WTC11 (cell line): Measurements from ENCODE around the gene RASAL2. TPM values are rescaled to one million over a fixed set of nuclear protein-coding genes. Genes with fewer than 3 reads are reported as not detected.

ENCODE experiments used
- ATAC-seq: fragments of 200-7000 bp; cut with Tn5 transposase; 2 replicates; pipeline ENCODE4 v1.10.0; 2021; ENCODE audit warnings: mild to moderate bottlenecking, moderate library complexity
- CTCF ChIA-PET: fragments of 300-600 bp; sonication (Branson Sonifier 250); formaldehyde crosslinking; loops from one replicate; lab custom pipeline; 2021; ENCODE audit warnings: antibody characterized with exemption; lab: Charles Lee
- POLR2A ChIA-PET: fragments of 350-600 bp; sonication (Branson Sonifier 250); formaldehyde crosslinking; loops from one replicate; lab custom pipeline; 2021; ENCODE audit warnings: antibody characterized with exemption; lab: Charles Lee
- DNase-seq: peaks from one replicate; pipeline ENCODE4 v3.0.0; 2021; ENCODE audit warnings: low spot score
- H3K27ac Mint-ChIP-seq: 2 replicates; pipeline ENCODE4 v1.8.0; 2021; ENCODE audit warnings: mixed read lengths
- H3K27me3 Mint-ChIP-seq: 2 replicates; pipeline ENCODE4 v1.8.0; 2021; ENCODE audit warnings: low read depth, mild to moderate bottlenecking, moderate library complexity, mixed read lengths
- H3K36me3 Mint-ChIP-seq: 2 replicates; pipeline ENCODE4 v1.8.0; 2021; ENCODE audit warnings: mixed read lengths
- H3K4me1 Mint-ChIP-seq: 2 replicates; pipeline ENCODE4 v1.8.0; 2022; ENCODE audit warnings: mixed read lengths
- H3K4me3 Mint-ChIP-seq: 2 replicates; pipeline ENCODE4 v1.8.0; 2021; ENCODE audit warnings: mild to moderate bottlenecking, moderate library complexity, mixed read lengths
- H3K9me3 Mint-ChIP-seq: 2 replicates; pipeline ENCODE4 v1.8.0; 2021; ENCODE audit warnings: mixed read lengths
- ATF6 ChIP-seq: sonication (generic); formaldehyde crosslinking; IDR thresholded peaks from 2 replicates; pipeline ENCODE4 v1.8.1; 2023; ENCODE audit warnings: mild to moderate bottlenecking, missing genetic modification reagents
- GABPB1 ChIP-seq: sonication (generic); formaldehyde crosslinking; IDR thresholded peaks from 2 replicates; pipeline ENCODE4 v1.8.1; 2023; ENCODE audit warnings: mild to moderate bottlenecking, missing genetic modification reagents
- HMGA2 ChIP-seq: fragments of 250-450 bp; sonication (Bioruptor Pico); IDR thresholded peaks from 2 replicates; pipeline ENCODE4 v1.4.0; 2021; ENCODE audit warnings: mild to moderate bottlenecking, moderate library complexity
- IRF1 ChIP-seq: sonication (generic); formaldehyde crosslinking; IDR thresholded peaks from 2 replicates; pipeline ENCODE4 v1.8.0; 2023; ENCODE audit warnings: missing genetic modification reagents
- JAZF1 ChIP-seq: fragments of 250-450 bp; sonication (Bioruptor Pico); IDR thresholded peaks from 2 replicates; pipeline ENCODE4 v1.9.0; 2021; ENCODE audit warnings: moderate library complexity, mild to moderate bottlenecking, inconsistent platforms
- RORB ChIP-seq: fragments of 250-450 bp; sonication (Bioruptor Pico); IDR thresholded peaks from 2 replicates; pipeline ENCODE4 v1.9.0; 2021; ENCODE audit warnings: mild to moderate bottlenecking
- TP53 ChIP-seq: sonication (generic); formaldehyde crosslinking; IDR thresholded peaks from 2 replicates; pipeline ENCODE4 v1.8.1; 2023; ENCODE audit warnings: mild to moderate bottlenecking, missing genetic modification reagents
- USF2 ChIP-seq: sonication (generic); formaldehyde crosslinking; IDR thresholded peaks from 2 replicates; pipeline ENCODE4 v1.8.1; 2023; ENCODE audit warnings: mild to moderate bottlenecking, missing genetic modification reagents, moderate library complexity
- ZBTB43 ChIP-seq: sonication (generic); formaldehyde crosslinking; IDR thresholded peaks from 2 replicates; pipeline ENCODE4 v1.8.1; 2023; ENCODE audit warnings: mild to moderate bottlenecking, missing genetic modification reagents
- ZNF138 ChIP-seq: sonication (generic); formaldehyde crosslinking; conservative IDR thresholded peaks from 2 replicates; pipeline ENCODE4 v1.8.1; 2022; ENCODE audit warnings: mild to moderate bottlenecking, moderate library complexity, missing genetic modification reagents
- ZNF232 ChIP-seq: sonication (generic); formaldehyde crosslinking; IDR thresholded peaks from 2 replicates; pipeline ENCODE4 v1.8.0; 2022; ENCODE audit warnings: mild to moderate bottlenecking, missing genetic modification reagents
- ZNF281 ChIP-seq: sonication (generic); formaldehyde crosslinking; IDR thresholded peaks from 2 replicates; pipeline ENCODE4 v1.8.0; 2023; ENCODE audit warnings: mild to moderate bottlenecking, missing genetic modification reagents
- total RNA-seq: library from RNA; stranded (reverse); gene quantifications from 3 replicates; pipeline ENCODE4 v1.2.3, GENCODE V29; 2021

RASAL2 gene
- total RNA-seq, 1 experiment from 2014 or later = 29.5 TPM

GRCh38 chr1:178258536-178258935 lies 164.6 kb downstream of the RASAL2 start (continued):
- TF ChIP-seq IRF1 = no peak

GRCh38 chr1:178262120-178262500 lies 168.2 kb downstream of the RASAL2 start:
- CTCF ChIA-PET = no interaction called here
- ATAC-seq = no peak
- H3K4me3 Mint-ChIP-seq = no peak overlapping the region

GRCh38 chr1:178263341-178263740 lies 169.4 kb downstream of the RASAL2 start:
- POLR2A ChIA-PET = interaction anchor here (0.6 kb wide), 1 partner anchor 89 kb away, joined by 4 read pairs; no protein-coding TSS in a partner anchor
- DNase-seq (no peak), ATAC-seq (no peak)
- CTCF ChIA-PET = interaction anchor here (0.6 kb wide), 1 partner anchor 13 kb away, joined by 3 read pairs; no protein-coding TSS in a partner anchor
- peaks cover 12% of the 10 kb centered on the region; the same call in 1 of the 2 replicates for H3K9me3 Mint-ChIP-seq
- H3K36me3 Mint-ChIP-seq = no peaks in the 10 kb centered on the region
- H3K27ac Mint-ChIP-seq = peak overlapping the region; percentile 91
- no peak overlapping the region for H3K4me3 Mint-ChIP-seq
- peaks cover 73% of the 10 kb centered on the region for H3K4me1 Mint-ChIP-seq
- H3K27me3 Mint-ChIP-seq = no peaks in the 10 kb centered on the region
- TF ChIP-seq ZNF138 = no peak
- no peak for TF ChIP-seq USF2 (CRISPR knock-in tag)

More at GRCh38 chr1:178262120-178262500, 168.2 kb downstream of the RASAL2 start:
- DNase-seq = no peak
- Mint-ChIP-seq H3K9me3 (peaks cover 12% of the 10 kb centered on the region; the same call in 1 of the 2 replicates), H3K27ac (peak overlapping the region; percentile 96), H3K4me1 (peaks cover 63% of the 10 kb centered on the region)
- POLR2A ChIA-PET = no interaction called here
- TF ChIP-seq JAZF1 (CRISPR knock-in tag) (no peak), TP53 (CRISPR knock-in tag) (no peak), HMGA2 (CRISPR knock-in tag) (peak; percentile 36; the same call in 1 of the 2 replicates), GABPB1 (CRISPR knock-in tag) (no peak), ATF6 (CRISPR knock-in tag) (no peak)
- TF ChIP-seq, all 79 proteins: peak for 1
- no peaks in the 10 kb centered on the region for H3K27me3 Mint-ChIP-seq
- no peaks in the 10 kb centered on the region for H3K36me3 Mint-ChIP-seq

- ATAC-seq (no peak), DNase-seq (no peak)
- H3K4me3 Mint-ChIP-seq = peak overlapping the region; percentile 64
- POLR2A ChIA-PET = no interaction called here
- no peaks in the 10 kb centered on the region for H3K36me3 Mint-ChIP-seq
- peak overlapping the region; percentile 100 for H3K27ac Mint-ChIP-seq
- CTCF ChIA-PET = interaction anchor here (0.6 to 1.3 kb wide), 3 partner anchors 11 to 234 kb away, joined by 3 to 5 read pairs (median 5); no protein-coding TSS in a partner anchor
- no peaks in the 10 kb centered on the region for H3K9me3 Mint-ChIP-seq
- H3K4me1 Mint-ChIP-seq = peaks cover 91% of the 10 kb centered on the region
- H3K27me3 Mint-ChIP-seq = no peaks in the 10 kb centered on the region
- TF ChIP-seq RORB (CRISPR knock-in tag) (no peak), ZBTB43 (no peak), ZNF281 (CRISPR knock-in tag) (no peak), ZNF232 (CRISPR knock-in tag) (no peak)
Measured at GRCh38 chr1:178266113-178266512, 172.2 kb downstream of the RASAL2 start.
